ENCODE measurements around the gene CAMTA1.

The CAMTA1 gene

GRCh38 chr1:7229186-7229585, 443.9 kb downstream of the CAMTA1 start:
- no peak for DNase-seq (ENCODE audit: low read depth)
- H3K4me3 ChIP-seq (ENCODE audit: low read depth, low read length): no peak overlapping the region
- no peak for TF ChIP-seq CTCF (IDR thresholded peaks at IDR 0.05; ENCODE audit: control insufficient read depth, extremely low read depth, insufficient read depth)

GRCh38 chr1:7229696-7230631, 444.7 kb downstream of the CAMTA1 start:
- TF ChIP-seq CTCF (IDR thresholded peaks at IDR 0.05; ENCODE audit: control insufficient read depth, extremely low read depth, insufficient read depth): no peak
- DNase-seq (ENCODE audit: low read depth): no peak
- no peak overlapping the region for H3K4me3 ChIP-seq (ENCODE audit: low read depth, low read length)

GRCh38 chr1:7232441-7233236, 447.4 kb downstream of the CAMTA1 start:
- no peak for TF ChIP-seq CTCF (IDR thresholded peaks at IDR 0.05; ENCODE audit: control insufficient read depth, extremely low read depth, insufficient read depth)
- no peak overlapping the region for H3K4me3 ChIP-seq (ENCODE audit: low read depth, low read length)
- DNase-seq (ENCODE audit: low read depth): no peak

GRCh38 chr1:7233237-7233540, 447.9 kb downstream of the CAMTA1 start:
- H3K4me3 ChIP-seq (ENCODE audit: low read depth, low read length): no peak overlapping the region
- DNase-seq (ENCODE audit: low read depth): no peak
- no peak for TF ChIP-seq CTCF (IDR thresholded peaks at IDR 0.05; ENCODE audit: control insufficient read depth, extremely low read depth, insufficient read depth)

- no peak for DNase-seq (ENCODE audit: low read depth)
- no peak overlapping the region for H3K4me3 ChIP-seq (ENCODE audit: low read depth, low read length)
- no peak for TF ChIP-seq CTCF (IDR thresholded peaks at IDR 0.05; ENCODE audit: control insufficient read depth, extremely low read depth, insufficient read depth)
Observed at GRCh38 chr1:7233646-7234470, 448.6 kb downstream of the CAMTA1 start.

GRCh38 chr1:7234471-7234755, 449.2 kb downstream of the CAMTA1 start:
- no peak for TF ChIP-seq CTCF (IDR thresholded peaks at IDR 0.05; ENCODE audit: control insufficient read depth, extremely low read depth, insufficient read depth)
- no peak for DNase-seq (ENCODE audit: low read depth)
- no peak overlapping the region for H3K4me3 ChIP-seq (ENCODE audit: low read depth, low read length)
